ENCODE results near the gene ERG.
A peak's percentile ranks its signal among the peaks of the same experiment; 100 is the strongest.

ERG gene

DNA sequence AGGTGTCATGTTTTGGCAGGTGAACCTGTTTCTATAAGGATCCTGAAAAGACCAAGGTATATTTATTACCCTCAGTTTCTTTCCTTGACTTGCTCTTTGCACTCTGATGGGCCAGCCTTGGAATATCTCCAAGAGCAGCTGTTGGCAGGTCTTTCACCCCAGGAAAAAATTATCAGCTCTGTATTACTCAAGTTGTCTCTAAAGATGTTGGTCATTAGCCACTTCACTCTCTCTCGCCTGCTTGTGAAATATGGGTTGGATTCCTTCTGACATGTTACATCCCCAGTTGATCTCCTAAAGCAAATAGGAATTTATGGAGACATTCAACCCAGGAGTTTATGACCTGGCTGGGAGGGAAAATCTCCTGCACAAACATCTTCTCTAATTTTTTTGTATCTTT lies 155.5 kb downstream of the ERG start:
- no peak overlapping the region for H3K4me3 ChIP-seq (replicated peaks; ENCODE audit: low read depth, low read length)
- DNase-seq (ENCODE audit: low read depth), result no peak
- TF ChIP-seq, protein P1, sequence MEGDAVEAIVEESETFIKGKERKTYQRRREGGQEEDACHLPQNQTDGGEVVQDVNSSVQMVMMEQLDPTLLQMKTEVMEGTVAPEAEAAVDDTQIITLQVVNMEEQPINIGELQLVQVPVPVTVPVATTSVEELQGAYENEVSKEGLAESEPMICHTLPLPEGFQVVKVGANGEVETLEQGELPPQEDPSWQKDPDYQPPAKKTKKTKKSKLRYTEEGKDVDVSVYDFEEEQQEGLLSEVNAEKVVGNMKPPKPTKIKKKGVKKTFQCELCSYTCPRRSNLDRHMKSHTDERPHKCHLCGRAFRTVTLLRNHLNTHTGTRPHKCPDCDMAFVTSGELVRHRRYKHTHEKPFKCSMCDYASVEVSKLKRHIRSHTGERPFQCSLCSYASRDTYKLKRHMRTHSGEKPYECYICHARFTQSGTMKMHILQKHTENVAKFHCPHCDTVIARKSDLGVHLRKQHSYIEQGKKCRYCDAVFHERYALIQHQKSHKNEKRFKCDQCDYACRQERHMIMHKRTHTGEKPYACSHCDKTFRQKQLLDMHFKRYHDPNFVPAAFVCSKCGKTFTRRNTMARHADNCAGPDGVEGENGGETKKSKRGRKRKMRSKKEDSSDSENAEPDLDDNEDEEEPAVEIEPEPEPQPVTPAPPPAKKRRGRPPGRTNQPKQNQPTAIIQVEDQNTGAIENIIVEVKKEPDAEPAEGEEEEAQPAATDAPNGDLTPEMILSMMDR (IDR thresholded peaks at IDR 0.05; ENCODE audit: low read length, missing control alignments), result no peak

DNA sequence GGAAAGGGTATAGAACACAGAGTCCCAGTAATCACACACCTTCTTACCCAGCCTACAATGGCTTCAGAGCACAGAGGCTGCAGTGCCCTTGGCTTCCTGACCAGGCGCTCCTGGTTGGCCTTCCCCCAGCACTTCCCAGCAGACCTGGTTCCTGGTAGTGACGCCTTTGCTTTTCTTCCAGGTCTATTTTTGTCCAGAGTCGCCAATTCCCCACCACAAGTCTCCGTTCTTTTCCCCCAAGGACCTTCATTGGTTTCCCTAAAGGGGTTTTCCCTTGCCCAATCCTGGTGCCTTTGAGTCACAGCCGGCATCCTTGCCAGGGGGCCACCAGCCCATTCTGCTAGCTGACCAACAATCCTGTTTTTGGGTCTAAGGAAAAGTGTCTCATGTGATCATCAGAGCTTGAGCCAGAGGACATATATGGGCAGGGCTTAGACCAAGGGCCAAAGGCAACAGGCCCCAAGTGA lies 156.7 kb downstream of the ERG start:
- no peak overlapping the region for H3K4me3 ChIP-seq (replicated peaks; ENCODE audit: low read depth, low read length)
- TF ChIP-seq, protein P1 (IDR thresholded peaks at IDR 0.05; ENCODE audit: low read length, missing control alignments), result no peak
- DNase-seq (ENCODE audit: low read depth), result no peak

DNA sequence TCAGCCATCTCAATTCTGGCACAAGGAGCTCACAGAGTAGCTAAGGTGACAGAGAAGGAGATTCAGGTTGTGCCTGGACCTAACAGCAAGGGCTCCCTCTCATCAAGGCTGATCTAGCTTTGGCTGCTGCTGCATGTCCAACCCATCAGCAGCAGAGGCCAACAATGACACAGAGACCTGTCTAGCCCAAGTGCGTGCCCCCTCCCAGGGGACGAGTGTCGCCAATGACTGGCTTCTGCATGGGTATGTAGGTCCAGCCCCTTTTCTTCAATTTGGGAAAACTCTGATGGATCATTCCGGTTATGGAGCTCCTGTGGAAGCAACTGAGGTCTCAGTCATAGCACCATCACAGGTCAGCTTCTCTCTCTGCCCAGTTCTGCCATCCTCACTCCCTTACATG lies 158.1 kb downstream of the ERG start:
- TF ChIP-seq, protein P1 (IDR thresholded peaks at IDR 0.05; ENCODE audit: low read length, missing control alignments), result no peak
- no peak for DNase-seq (ENCODE audit: low read depth)
- no peak overlapping the region for H3K4me3 ChIP-seq (replicated peaks; ENCODE audit: low read depth, low read length)

DNA sequence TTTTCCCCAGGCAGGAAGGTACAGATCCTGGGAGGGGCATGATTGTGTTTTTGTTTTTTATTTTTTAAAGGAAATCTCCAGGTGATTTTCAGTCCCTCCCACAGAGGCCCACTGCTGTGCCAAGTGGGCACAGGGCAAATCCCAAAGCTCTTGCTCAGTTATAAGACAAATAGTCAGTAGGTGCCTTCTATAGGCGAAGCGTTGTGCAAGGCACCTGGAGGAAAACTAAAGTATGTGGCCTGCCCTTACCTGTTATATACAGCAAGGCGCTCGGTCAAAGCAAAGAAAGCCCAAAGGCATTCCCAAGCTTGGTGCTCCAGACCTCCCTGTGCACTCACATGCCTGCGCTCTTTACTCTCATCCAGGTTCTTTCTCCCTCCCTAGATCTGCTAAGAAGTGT lies 160.5 kb downstream of the ERG start:
- no peak for DNase-seq (ENCODE audit: low read depth)
- TF ChIP-seq, protein P1 (IDR thresholded peaks at IDR 0.05; ENCODE audit: low read length, missing control alignments), result no peak
- no peak overlapping the region for H3K4me3 ChIP-seq (replicated peaks; ENCODE audit: low read depth, low read length)

DNA sequence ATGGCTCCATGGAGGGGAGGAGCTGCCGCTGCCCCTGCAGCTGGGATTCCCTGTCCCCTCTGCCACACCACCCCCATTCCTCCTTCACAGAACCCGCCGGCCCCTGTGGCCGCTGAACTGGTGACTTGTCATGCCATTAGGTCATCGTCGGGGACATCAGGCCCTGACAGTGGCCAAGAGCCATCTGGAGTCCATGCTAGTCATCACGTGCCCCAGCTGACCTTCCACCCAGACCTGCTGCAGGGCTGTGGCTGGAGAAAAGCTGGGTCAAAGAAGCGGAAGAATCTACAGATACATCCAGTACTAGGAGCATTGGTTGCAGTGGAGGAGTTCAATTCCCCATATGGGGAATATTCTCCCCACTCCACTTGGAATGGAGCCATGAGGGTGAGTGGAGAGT lies 163.4 kb downstream of the ERG start:
- H3K4me3 ChIP-seq (replicated peaks; ENCODE audit: low read depth, low read length), result no peak overlapping the region
- no peak for DNase-seq (ENCODE audit: low read depth)
- TF ChIP-seq, protein P1 (IDR thresholded peaks at IDR 0.05; ENCODE audit: low read length, missing control alignments), result no peak

DNA sequence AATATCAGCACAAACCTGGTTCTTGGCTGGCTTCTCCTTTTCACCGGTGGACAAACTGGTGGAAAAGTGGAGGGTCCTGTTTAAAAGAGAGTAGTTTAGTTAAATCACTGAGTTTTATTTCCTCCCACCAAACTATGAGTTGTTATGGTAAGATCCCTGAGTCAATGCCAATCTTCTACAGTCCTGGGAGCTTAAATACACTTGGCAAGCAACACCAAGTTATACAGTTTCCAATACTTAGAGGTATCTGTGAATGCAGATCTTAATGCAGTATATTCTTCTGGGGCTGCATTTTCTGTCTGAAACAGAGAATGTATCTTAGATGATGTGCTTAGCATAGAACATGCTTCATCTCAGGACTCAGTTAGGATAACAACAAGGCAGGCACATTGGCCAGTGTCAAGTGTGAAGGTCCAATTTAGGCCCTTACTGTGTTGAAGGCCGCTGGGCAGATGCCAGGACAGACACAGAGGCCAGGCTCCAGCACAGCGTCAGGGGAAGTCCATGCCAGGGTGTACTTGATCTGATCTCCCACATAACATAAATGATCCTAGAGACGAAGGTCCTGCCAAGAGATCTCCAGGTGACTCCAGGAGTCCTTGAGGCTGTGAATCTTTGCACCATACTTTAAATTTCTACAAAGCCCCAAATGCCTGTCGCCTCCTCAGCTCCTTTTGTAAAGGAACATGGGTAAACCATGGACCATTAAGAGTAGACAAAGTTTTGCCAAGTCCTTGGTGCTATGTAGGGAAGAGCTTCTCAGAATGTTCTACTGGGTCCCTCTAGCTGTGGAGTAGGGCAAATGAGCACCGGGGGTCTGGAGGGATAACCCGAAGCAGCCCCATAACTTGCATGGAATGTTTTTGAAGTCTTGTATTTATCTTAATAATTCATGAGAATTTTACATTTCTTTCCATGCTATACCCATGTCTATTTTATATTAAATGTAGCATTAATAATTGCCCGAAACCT lies 164.7 kb downstream of the ERG start:
- H3K4me3 ChIP-seq (replicated peaks; ENCODE audit: low read depth, low read length), result no peak overlapping the region
- peak; percentile 59 for DNase-seq (ENCODE audit: low read depth)
- TF ChIP-seq, protein P1 (IDR thresholded peaks at IDR 0.05; ENCODE audit: low read length, missing control alignments), result peak; percentile 56
